GM12874 (cell line): Measurements from ENCODE around the gene FOXP1.

ENCODE experiments used
- CTCF ChIP-seq: IDR thresholded peaks from 2 replicates; pipeline ENCODE4 v1.5.1; 2011; ENCODE audit warnings: low read depth, mild to moderate bottlenecking, control low read depth, low read length, moderate library complexity; ENCODE audit not compliant: insufficient read depth

FOXP1 gene

GRCh38 chr3:71055257-71056001 is 528.1 kb downstream of the FOXP1 start:
- no peak for TF ChIP-seq CTCF

- no peak for TF ChIP-seq CTCF
Measured at GRCh38 chr3:71054312-71054711, 529.2 kb downstream of the FOXP1 start.

- no peak for TF ChIP-seq CTCF
Measured at GRCh38 chr3:71053495-71053894, 530.0 kb downstream of the FOXP1 start.

GRCh38 chr3:71052716-71053115 is 530.8 kb downstream of the FOXP1 start:
- TF ChIP-seq CTCF = no peak

GRCh38 chr3:71051893-71052687 is 531.4 kb downstream of the FOXP1 start:
- no peak for TF ChIP-seq CTCF

- TF ChIP-seq CTCF = no peak
Measured at GRCh38 chr3:71051259-71051595, 532.3 kb downstream of the FOXP1 start.

- TF ChIP-seq CTCF = no peak
Measured at GRCh38 chr3:71050538-71051258, 532.8 kb downstream of the FOXP1 start.
